M059J (cell line): ENCODE results near the gene KCNJ14. TPM values are rescaled to one million over a fixed set of nuclear protein-coding genes. Genes with fewer than 3 reads are reported as not detected.

Experiments used
- DNase-seq: peaks from one replicate; pipeline ENCODE4 v3.0.0-alpha.2; 2012; ENCODE audit warnings: low read depth
- total RNA-seq: library from RNA; depleted of rRNA; stranded (reverse); fragments of >200 nt; shearing (Covaris generic); gene quantifications from 2 replicates; pipeline ENCODE4 v1.2.3, GENCODE V29; 2014; rRNA removed

Gene KCNJ14
- total RNA-seq, 1 experiment from 2014 or later: 0.47 TPM

DNA sequence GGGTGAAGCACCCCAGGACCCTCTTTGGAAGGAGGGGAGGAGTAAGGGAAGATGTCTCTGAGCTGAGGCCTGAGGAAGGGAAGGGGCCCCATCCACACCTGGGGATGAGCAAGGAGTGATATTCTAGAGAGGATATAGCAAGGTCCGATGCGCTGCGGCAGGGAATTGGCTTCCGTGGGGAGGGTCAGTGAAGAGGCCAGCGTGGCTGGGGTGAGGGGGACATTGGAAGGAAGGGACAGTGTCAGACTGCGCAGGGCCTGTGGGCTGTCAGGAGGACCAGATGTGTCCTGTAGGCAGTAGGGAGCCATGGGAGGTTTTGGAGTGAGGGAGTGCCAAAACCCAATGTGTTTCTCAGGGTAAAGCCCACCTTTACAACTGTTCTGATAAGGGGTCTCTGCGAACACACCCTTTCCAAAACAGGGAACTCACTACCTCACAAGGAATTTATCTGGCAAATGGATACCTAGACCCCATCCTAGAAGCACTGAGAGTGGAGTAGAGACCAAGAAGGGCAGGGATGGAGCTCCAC lies 52.6 kb downstream of the KCNJ14 start:
- no peak for DNase-seq

DNA sequence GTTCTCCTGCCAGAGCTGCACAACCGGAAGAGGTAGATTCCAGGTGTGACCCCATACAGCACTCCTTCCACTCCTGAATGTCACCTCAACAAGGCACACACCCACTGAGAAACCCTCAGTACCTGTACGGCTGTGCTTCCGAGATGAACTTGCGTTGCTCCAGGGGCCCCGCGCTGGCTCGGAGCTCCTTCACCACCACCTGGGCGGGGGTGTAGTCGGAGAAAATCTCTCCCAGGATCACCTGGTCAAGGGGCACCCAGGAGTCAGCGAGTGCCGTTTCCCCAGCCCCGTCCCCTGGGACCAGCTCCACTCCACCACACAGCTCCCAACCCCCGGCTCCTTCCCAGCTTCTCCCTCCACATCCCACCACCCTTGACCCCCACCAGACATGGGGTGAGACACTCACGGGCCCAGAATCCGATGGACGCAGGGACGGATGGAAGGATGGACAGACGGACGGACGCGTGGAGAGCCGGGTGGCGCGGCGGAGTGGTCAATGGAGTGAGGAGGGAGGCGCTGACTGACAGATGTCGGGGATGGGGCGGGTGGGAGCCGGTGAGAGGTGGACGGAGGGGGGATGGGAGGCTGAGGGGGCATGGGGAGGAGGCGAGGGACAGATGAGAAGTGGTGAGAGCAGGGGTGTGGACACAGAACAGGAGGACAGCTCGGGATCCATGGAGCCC lies 53.5 kb downstream of the KCNJ14 start:
- no peak for DNase-seq

DNA sequence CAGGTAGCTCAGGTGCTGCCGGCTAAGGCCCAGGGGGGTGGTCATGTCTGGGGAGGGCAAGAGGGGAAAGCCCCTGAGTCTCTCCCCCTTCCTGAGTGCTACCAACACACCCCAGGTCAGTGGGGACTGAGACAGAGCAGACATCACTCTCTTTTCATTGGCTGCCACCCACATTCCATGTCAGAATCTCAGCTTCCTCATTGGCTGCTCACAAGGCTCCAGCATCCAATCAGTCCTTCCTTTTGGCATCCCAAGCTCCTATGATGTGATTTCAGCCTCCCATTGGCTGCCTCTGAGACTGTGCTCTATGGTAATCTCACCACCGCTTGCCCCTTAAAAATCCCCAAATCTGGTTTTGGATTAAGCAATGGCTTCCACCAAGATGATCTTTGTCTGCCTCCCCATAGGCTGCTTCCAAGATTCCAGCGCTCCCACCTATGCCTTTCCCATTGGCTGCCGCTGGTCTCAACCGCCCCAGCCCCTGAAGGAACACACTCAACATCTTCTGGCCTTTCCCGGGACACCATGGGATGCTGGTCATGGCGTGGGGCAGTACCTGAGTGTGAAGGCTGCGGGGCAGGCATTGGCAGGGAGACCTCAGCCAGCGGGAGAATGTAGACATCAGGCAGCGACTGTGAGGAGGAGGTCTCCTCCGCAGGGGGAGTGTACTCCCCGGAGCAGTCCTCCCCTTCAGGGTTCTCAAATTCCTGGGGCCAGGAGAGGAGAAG lies 54.3 kb downstream of the KCNJ14 start:
- no peak for DNase-seq

DNA sequence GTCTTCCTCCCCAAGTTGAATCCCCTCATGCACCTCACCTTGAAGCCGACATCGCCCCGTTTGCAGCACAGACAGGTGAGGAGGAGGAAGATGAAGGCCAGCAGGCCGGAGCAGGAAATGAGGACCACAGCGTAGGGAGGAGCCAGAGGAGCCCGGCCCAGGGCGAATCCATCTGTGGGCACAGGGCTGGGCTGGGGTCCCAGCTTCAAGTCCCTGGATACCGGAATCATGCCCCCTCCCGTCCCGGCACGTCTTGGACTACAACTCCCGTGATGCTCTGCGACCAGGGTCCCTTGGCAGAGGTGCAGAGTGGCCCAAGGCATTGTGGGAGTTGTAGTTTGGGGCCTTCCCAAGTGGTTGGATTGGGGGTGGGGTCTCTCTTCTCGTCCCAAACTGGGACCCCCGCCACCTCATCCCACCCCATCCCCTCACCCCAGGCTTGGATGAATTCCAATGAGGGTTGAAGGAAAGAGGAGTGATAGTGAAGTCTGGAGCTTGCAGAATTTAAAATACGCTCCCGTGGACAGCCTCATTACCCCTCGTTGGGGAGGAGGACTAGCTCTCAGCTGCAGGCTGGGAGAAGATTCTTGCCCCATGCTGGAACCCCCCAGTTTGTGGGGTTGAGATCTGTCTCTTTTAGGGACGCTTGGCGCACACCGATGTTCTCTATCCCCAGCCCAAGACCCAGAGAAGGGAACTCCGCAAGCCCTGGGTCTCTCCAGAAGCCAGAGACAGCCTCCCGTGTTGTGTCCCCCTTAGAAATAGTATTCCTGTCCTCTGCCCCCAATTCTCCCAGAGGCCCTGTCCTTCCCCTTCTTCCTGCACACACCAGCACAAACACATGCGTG lies 55.3 kb downstream of the KCNJ14 start:
- DNase-seq: peak; percentile 65

DNA sequence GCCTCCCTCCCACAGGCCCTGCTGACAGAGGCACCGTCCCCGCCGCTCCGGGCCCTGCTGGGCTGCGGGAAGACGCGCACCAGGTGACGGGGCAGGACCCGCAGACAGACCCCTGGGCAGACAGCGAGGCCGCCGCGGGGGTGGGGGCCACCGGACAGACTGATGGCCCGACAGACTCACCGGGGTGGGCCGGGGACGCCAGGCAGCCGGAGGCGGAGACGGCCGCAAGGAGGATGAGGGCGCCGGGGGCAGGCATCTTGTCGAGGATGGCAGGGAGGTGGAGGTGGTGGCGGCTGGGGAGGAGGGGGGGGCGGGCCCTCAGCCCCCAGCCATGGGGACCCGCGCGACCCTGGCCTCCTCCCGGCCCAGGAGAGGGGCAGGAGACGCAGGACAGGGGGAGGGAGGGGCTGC lies 56.0 kb downstream of the KCNJ14 start:
- DNase-seq: no peak

DNA sequence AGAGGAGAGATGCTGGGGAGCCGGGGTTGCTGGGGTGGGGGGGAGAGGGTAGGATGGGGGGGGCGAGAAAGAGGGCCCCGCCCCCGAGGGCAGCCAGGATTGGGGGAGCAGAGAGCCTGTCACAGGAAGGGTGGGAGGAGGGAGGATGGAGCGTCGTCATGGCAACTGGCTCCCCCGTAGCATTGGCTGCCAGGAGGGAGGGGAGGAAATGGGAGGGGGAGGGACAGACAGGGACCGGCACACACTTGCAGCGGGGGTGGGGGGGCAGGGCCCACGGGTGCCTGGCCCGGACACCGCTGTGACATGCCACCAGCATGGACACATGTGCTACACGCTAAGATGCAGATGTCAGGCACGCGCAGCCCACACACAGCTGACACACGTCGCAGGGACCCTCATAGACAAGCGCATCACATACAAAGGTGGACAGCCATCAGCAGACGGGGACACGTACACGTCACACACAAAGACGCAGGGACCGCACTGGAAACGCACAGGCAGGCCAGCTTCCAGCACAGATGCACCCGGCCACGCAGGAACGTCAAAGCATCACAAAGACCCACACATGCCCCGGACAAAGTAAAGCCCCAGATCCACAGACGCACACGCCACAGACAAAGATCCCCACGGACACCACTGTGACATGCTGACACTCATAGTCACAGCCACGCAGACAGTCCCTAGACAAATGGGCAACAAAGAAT lies 56.6 kb downstream of the KCNJ14 start, which contains the start of gene LMTK3:
TSS of gene LMTK3 (minus strand) at position 36 of the 704 bp plus-strand sequence. CDS start 259 bp downstream, outside the sequence.
- peak; percentile 59 for DNase-seq

DNA sequence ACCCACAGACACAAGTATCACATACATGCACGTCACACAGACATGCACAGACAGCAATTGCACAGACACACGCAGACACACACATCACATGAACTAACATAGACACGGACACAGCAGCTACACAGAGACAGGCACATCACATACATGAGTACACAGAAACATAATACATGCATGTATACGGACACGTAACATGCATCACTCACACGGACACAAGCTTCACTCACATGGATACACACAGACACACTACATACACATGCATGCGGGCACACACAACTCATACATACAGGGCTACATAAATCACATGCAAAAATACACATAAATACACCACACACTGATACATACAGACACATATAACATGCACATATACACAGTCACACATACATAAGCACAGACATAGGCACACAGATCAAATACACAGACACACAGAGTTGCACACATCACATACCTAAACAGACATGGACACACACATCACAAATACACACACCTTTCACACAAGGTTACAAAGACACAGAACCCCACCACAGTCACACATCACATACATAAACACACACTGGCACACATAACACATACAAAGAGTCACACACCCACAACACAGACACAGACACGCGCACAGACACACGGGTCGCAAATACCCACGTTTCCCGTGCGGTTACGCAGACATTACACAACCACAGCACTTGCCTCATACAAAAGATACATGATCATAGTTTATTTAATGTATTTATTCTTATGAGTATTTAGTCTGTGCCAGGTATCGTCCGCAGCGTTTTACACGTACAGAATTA lies 57.3 kb downstream of the KCNJ14 start:
- no peak for DNase-seq

DNA sequence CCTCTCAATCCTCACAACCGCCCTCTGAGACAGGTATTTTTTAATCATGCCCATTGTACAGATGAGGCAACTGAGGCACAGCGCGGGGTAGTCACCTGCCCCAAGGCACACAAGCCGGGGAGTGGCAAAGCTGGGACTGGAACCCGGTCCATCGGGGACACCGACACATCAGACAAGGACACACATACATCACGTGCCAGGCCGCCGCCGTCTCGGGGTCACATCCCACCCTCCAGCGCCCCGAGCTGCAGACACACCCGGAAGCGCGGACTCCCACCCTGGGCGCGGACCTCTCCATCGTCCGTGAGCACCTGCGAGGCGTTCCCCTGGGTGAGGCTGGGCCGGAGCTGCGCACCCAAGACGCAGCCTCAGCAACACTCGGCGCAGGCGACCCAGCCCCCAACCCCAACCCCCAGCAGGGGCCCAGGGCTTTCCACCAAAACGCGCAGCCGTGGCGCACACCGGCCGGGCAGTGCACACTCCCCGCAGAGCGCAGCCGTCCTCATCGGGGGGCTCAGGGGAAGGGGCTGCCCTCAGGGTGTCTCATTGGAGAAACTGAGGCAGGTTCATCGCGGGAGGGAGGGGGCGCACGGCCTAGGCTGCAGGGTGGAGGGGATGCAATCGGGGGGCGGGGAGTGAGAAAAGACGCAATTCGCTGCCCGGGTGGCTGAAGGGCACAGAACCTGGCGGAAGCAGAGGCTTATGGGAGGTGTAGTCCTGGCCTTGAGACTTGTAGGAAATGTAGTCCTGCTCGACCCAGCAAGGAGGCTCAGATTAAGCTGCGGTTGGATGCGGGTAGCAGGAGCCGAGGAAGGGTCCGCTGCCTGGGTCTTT lies 58.1 kb downstream of the KCNJ14 start:
- DNase-seq: peak; percentile 80

DNA sequence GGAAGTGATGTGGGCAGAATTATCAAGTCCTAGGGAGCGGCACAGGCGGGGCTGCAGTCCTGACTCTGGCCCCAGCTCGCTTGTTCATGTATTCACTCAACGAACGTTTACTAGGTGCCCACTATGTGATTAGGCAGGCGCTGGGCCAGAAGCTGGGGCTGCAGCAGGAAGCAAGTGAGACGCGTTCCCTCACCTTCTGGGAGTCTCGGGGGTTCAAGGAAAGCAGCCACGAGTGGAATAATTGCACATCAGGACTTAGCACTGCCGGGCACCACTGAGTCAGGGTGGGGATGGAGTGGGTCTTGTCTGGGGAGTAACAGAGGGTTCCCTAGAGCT lies 58.7 kb downstream of the KCNJ14 start:
- DNase-seq: no peak

DNA sequence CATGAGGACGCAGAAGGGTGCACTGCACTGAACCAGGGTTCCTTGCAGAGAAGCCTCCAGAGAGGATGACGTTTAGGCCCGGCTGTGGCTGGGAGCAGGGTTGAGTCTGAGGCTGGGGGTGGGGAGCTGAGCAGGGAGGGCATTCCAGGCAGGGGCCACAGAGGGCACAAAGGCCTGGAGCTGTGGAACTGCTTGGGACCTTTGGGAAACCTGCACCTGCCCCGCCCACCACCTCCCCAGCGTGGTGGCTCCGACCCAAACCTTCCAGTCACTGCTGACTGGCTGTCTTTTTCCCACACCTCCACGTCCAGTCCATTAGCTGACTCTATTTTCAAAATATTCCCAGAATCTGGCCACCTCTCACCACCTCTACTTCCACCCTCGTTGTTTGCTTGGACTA lies 61.2 kb downstream of the KCNJ14 start:
- no peak for DNase-seq

Other genes starting within 250 kb of the KCNJ14 start
- 6.7 and 10.7 TPM in 2 replicates for gene CARD8, start 199.7 kb upstream of the KCNJ14 start, total RNA-seq
- gene ZNF114, start 185.5 kb upstream of the KCNJ14 start, total RNA-seq: 0.62 and 1.2 TPM in 2 replicates
- gene EMP3, start 130.0 kb upstream of the KCNJ14 start, total RNA-seq: 87.2 and 98.0 TPM in 2 replicates
- 2.3 and 3.3 TPM in 2 replicates for gene TMEM143, start 91.6 kb upstream of the KCNJ14 start, total RNA-seq
- gene SYNGR4, start 91.2 kb upstream of the KCNJ14 start, total RNA-seq: 0.42 TPM in 1 of 2 replicates, not detected in the other
- gene KDELR1, start 64.0 kb upstream of the KCNJ14 start, total RNA-seq: 236 and 247 TPM in 2 replicates
- 0.42 and 1.2 TPM in 2 replicates for gene GRIN2D, start 61.9 kb upstream of the KCNJ14 start, total RNA-seq
- 41.3 and 49.9 TPM in 2 replicates for gene GRWD1, start 9.6 kb upstream of the KCNJ14 start, total RNA-seq
- 33.5 and 63.4 TPM in 2 replicates for gene CYTH2, start 13.8 kb downstream of the KCNJ14 start, total RNA-seq
- 0.17 TPM in 1 of 2 replicates, not detected in the other for gene LMTK3, start 56.3 kb downstream of the KCNJ14 start, total RNA-seq
- gene SULT2B1, start 96.6 kb downstream of the KCNJ14 start, total RNA-seq: not detected in 2 replicates
- gene SPACA4, start 151.2 kb downstream of the KCNJ14 start, total RNA-seq: not detected in 2 replicates
- gene FAM83E, start 159.5 kb downstream of the KCNJ14 start, total RNA-seq: 0.89 TPM in 1 of 2 replicates, not detected in the other
- 1,286 and 1,602 TPM in 2 replicates for gene RPL18, start 163.6 kb downstream of the KCNJ14 start, total RNA-seq
- 2.9 and 5.4 TPM in 2 replicates for gene SPHK2, start 163.9 kb downstream of the KCNJ14 start, total RNA-seq
- gene DBP, start 181.8 kb downstream of the KCNJ14 start, total RNA-seq: 18.5 and 20.1 TPM in 2 replicates
- 1.9 and 5.1 TPM in 2 replicates for gene CA11, start 190.6 kb downstream of the KCNJ14 start, total RNA-seq
- 0.05 and 0.79 TPM in 2 replicates for gene NTN5, start 217.4 kb downstream of the KCNJ14 start, total RNA-seq
- gene FUT2, start 240.4 kb downstream of the KCNJ14 start, total RNA-seq: not detected in 2 replicates